Gastroesophageal sphincter (tissue), 4 donors: Measurements from ENCODE around the gene LRRC15. TPM values are rescaled to one million over a fixed set of nuclear protein-coding genes. Genes with fewer than 3 reads are reported as not detected.

Experiments
- ATAC-seq: fragments of 150-250 bp; one replicate; pipeline ENCODE4 v1.9.1; 2016; ENCODE audit warnings: mild to moderate bottlenecking, moderate library complexity
- H3K27ac ChIP-seq, 4 donors: fragments of 200-600 bp; sonication (generic) in 3 of 4; 1 replicate in 3 of 4; 2 replicates in 1 of 4; pipeline ENCODE4 v1.5.1; 2016 to 2019
- H3K27me3 ChIP-seq: fragments of 200-600 bp; sonication (generic); one replicate; pipeline ENCODE4 v1.5.1; 2019
- H3K36me3 ChIP-seq, 2 donors: fragments of 200-600 bp; sonication (generic); one replicate each; pipeline ENCODE4 v1.5.1; 2019; ENCODE audit warnings: control low read depth in 1 of 2
- H3K4me1 ChIP-seq, 3 donors: fragments of 200-600 bp; sonication (generic); 1 replicate in 2 of 3; 2 replicates in 1 of 3; pipeline ENCODE4 v1.5.1; 2016 to 2019; ENCODE audit warnings: control low read depth in 2 of 3
- H3K4me3 ChIP-seq, 2 donors: fragments of 200-600 bp; sonication (generic); one replicate each; pipeline ENCODE4 v1.5.1; 2019; ENCODE audit warnings: mild to moderate bottlenecking in 1 of 2, moderate library complexity in 1 of 2
- H3K9me3 ChIP-seq, 3 donors: fragments of 200-600 bp; sonication (generic); one replicate each; pipeline ENCODE4 v1.5.1; 2017 to 2019; ENCODE audit warnings: control low read depth in 2 of 3
- EP300 ChIP-seq: sonication (generic); formaldehyde crosslinking; IDR thresholded peaks from one replicate; pipeline ENCODE4 v1.6.1; 2017; ENCODE audit warnings: antibody characterized with exemption, mild to moderate bottlenecking
- POLR2A ChIP-seq, 2 donors: fragments of 450-650 bp; IDR thresholded peaks; one replicate each; pipeline ENCODE4 v1.6.1; 2017; ENCODE audit warnings: antibody characterized with exemption in 2 of 2, mild to moderate bottlenecking in 2 of 2, moderate library complexity in 1 of 2
- POLR2AphosphoS5 ChIP-seq: sonication (generic); formaldehyde crosslinking; IDR thresholded peaks from one replicate; pipeline ENCODE4 v1.6.1; 2017; ENCODE audit warnings: antibody characterized with exemption
- WGBS, 2 donors: methylation state at CpG; one replicate each; pipeline ENCODE4 v1.1.5; 2018; ENCODE audit warnings: low coverage in 1 of 2; 5-methylcytosine and 5-hydroxymethylcytosine counted together
- total RNA-seq, 4 donors: library from RNA; depleted of rRNA; stranded (reverse); fragments of >200 nt; gene quantifications; one replicate each; pipeline ENCODE4 v1.1.0, GENCODE V29; 2016
- TF ChIP-seq, protein P1 (sequence below), 4 experiments: fragments of 200-600 bp in 2 of 4; fragments of 450-650 bp in 2 of 4; sonication (generic) in 1 of 4; IDR thresholded peaks; one replicate each; pipeline ENCODE4 v1.5.1; 2017 to 2019; ENCODE audit warnings: antibody characterized with exemption in 4 of 4, mild to moderate bottlenecking in 2 of 4, moderate library complexity in 2 of 4

LRRC15 gene
- total RNA-seq, 4 donors from 2014 or later = 0.42 to 0.67 (median 0.49) TPM; not detected in 1

DNA sequence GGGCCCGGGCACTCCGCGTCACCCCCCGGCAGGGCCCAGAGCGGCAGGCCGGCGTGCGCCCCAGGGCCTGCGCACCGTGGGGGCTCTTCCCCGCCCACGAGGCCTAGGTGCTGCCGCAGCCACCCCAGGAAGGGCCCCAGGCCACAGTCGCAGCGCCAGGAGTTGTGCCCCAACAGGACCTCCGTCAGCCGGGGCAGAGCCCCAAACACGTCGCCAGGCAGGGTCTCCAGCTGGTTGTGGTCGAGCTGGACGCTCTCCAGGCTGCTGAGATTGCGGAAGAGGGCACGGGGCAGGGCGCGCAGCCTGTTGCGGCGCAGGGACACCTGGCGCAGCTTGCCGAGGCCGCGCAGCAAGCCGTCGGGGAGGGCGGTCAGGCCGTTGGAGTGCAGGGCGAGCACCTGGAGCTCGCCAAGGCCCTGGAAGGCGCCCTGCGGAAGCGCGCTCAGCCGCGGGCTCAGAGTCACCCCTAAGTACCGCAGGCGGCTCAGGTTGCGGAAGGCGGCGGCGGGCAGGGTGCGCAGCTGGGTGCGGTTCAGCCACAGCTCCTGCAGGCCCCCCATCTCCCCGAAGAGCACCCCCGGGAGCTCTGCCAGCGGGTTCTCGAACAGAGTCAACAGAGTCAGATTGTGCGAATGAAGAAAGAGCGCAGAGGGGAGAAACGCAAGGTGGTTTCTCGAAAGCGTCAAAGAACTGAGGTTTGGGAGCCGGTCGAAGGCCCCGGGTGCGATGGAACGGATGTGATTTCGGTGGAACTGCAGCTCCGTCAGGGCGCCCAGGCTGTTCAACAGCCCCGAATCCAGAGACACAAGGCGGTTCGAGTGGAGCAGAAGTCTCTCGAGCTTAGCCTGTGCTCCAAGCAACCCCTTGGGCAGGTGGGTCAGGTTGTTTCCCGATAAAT is 27.6 kb upstream of the LRRC15 start:
- Histone ChIP-seq H3K27ac (peak overlapping the region in 2 of 4 donors; percentile 31 to 35), H3K9me3 (no peaks in the 10 kb centered on the region), H3K36me3 (no peaks in the 10 kb centered on the region), H3K4me1 (peaks cover 0 to 26% (median 17%) of the 10 kb centered on the region in 3 donors), H3K4me3 (peak overlapping the region in 1 of 2 donors; percentile 38), H3K27me3 (peaks cover 52% of the 10 kb centered on the region)
- ATAC-seq = no peak
- WGBS, 2 donors = 21 to 26% methylated on average over 14 to 15 of the region's 73 CpGs
- TF ChIP-seq POLR2A (IDR thresholded peaks at IDR 0.05) (no peak), POLR2AphosphoS5 (no peak), EP300 (no peak)
- TF ChIP-seq, protein P1, sequence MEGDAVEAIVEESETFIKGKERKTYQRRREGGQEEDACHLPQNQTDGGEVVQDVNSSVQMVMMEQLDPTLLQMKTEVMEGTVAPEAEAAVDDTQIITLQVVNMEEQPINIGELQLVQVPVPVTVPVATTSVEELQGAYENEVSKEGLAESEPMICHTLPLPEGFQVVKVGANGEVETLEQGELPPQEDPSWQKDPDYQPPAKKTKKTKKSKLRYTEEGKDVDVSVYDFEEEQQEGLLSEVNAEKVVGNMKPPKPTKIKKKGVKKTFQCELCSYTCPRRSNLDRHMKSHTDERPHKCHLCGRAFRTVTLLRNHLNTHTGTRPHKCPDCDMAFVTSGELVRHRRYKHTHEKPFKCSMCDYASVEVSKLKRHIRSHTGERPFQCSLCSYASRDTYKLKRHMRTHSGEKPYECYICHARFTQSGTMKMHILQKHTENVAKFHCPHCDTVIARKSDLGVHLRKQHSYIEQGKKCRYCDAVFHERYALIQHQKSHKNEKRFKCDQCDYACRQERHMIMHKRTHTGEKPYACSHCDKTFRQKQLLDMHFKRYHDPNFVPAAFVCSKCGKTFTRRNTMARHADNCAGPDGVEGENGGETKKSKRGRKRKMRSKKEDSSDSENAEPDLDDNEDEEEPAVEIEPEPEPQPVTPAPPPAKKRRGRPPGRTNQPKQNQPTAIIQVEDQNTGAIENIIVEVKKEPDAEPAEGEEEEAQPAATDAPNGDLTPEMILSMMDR (IDR thresholded peaks at IDR 0.05) = no peak

DNA sequence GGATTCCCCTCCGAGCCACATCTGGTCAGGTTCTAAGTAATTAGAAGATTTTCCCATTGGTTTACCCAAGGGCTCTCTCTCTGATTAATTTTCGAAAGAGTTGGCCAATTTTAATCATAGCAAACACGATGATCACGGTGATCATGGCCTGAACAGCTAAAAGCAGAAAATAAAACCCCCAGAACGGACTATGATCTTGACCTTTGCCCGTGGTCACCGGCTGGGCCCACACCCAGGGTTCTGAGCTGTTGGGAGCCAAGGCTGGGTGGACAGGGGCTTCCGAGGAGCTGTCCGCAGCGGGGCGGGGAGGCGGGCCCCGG is 27.0 kb upstream of the LRRC15 start:
- no peaks in the 10 kb centered on the region for H3K36me3 ChIP-seq
- ATAC-seq = no peak
- TF ChIP-seq, protein P1 (IDR thresholded peaks at IDR 0.05) = no peak
- TF ChIP-seq EP300 = no peak
- no peak for TF ChIP-seq POLR2A (IDR thresholded peaks at IDR 0.05)
- no peak for TF ChIP-seq POLR2AphosphoS5
- H3K9me3 ChIP-seq = peaks cover 0 to 3% (median 0%) of the 10 kb centered on the region in 3 donors
- 19 to 21% methylated on average over 4 of the region's 13 CpGs for WGBS, 2 donors
- peak overlapping the region in 1 of 2 donors; percentile 38 for H3K4me3 ChIP-seq
- H3K4me1 ChIP-seq = peaks cover 0 to 26% (median 17%) of the 10 kb centered on the region in 3 donors
- H3K27me3 ChIP-seq = peaks cover 52% of the 10 kb centered on the region
- H3K27ac ChIP-seq = peak overlapping the region in 2 of 4 donors; percentile 31 to 35

DNA sequence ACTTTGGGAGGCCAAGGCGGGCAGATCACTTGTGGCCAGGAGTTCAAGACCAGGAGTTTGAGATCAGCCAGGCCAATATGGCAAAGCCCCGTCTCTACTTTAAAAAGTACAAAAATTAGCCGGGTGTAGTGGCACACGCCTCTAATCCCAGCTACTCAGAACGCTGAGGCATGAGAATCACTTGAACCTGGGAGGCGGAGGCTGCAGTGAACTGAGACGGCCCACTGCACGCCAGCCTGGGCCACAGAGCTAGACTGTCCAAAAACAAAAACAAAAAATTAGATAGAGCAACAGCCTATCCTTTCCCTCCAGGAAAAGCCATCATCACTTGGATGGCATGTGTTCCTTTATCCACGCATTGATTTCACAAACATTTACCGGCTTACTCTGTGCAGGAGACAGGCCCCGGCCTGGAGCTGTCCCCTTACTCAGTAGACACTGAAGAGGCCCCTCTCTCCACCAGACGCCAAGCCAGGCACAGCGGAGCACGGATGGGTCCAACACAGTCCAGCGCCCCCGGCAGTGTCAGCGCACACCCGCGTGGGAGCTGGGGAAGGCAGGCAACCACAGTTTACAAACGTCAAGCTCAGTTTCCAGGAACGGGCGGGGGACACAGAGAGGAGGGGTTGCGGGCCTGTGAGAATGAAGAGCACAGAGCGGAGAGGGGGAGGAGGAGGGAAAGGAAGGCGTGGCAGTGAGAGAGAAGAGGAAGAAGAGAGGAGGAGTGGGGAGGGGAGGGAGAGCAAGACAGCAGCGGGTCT is 26.4 kb upstream of the LRRC15 start:
- peaks cover 0 to 8% (median 0%) of the 10 kb centered on the region in 3 donors for H3K9me3 ChIP-seq
- WGBS, 2 donors = 13 to 50% methylated on average over 15 to 16 of the region's 26 CpGs
- H3K27ac ChIP-seq = peak overlapping the region in 2 of 4 donors; percentile 31 to 35
- peaks cover 0 to 26% (median 17%) of the 10 kb centered on the region in 3 donors for H3K4me1 ChIP-seq
- no peaks in the 10 kb centered on the region for H3K36me3 ChIP-seq
- ATAC-seq = peak; percentile 57
- TF ChIP-seq, protein P1 (IDR thresholded peaks at IDR 0.05) = no peak
- TF ChIP-seq EP300 (no peak), POLR2AphosphoS5 (no peak), POLR2A (IDR thresholded peaks at IDR 0.05) (no peak)
- H3K4me3 ChIP-seq = peak overlapping the region in 1 of 2 donors; percentile 38
- H3K27me3 ChIP-seq = peaks cover 52% of the 10 kb centered on the region

DNA sequence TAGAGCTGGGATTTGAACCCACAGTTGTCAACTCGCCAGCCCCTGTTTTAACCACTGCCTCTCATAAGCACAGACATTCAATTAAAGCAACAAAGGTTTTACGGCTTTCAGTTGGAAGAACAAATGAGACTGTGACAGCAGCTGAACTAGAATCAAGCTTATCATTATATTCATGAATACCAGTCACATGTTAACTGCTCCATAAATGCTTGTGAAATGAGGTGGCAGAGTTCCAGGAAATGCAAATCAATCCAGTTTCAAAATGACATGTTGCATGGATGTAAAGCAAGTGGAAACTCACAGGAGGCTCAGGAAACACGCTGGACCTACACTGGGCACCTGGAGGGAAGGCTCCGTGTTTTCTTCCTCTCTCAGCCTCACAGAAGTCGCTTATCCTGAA is 25.7 kb upstream of the LRRC15 start:
- Histone ChIP-seq H3K4me1 (peaks cover 0 to 26% (median 17%) of the 10 kb centered on the region in 3 donors), H3K27ac (no peak overlapping the region), H3K36me3 (no peaks in the 10 kb centered on the region), H3K9me3 (peaks cover 0 to 12% (median 0%) of the 10 kb centered on the region in 3 donors), H3K4me3 (no peak overlapping the region), H3K27me3 (peaks cover 52% of the 10 kb centered on the region)
- no peak for ATAC-seq
- WGBS, 2 donors = 52 to 96% methylated on average over 3 to 4 of the region's 5 CpGs
- TF ChIP-seq POLR2A (IDR thresholded peaks at IDR 0.05) = no peak

DNA sequence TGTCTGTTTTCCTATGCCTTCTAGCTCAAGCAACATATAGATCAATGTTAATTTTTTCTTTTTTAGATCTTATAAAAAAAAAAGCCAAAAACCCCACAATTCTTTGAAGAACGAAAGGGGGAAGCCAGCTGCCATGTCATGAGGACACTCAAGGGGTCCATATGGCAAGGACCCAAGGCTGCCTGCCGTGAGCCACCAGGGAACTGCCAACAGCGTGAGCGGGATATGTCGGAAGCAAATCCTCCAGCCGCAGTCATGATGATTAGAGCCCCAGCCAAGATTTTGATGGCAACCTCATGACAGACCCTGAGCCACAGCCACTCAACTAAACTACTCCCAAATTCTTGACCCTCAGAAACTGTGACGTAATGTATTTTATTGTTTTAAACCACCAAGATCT is 23.0 kb upstream of the LRRC15 start:
- ATAC-seq = no peak
- 71 to 100% methylated on average over 1 to 4 of the region's 7 CpGs for WGBS, 2 donors
- H3K9me3 ChIP-seq = peaks cover 0 to 12% (median 0%) of the 10 kb centered on the region in 3 donors

More for the DNA sequence above, 23.0 kb upstream of the LRRC15 start:
- TF ChIP-seq POLR2A (IDR thresholded peaks at IDR 0.05) = no peak
- TF ChIP-seq POLR2AphosphoS5 = no peak
- TF ChIP-seq EP300 = no peak
- TF ChIP-seq, protein P1 (IDR thresholded peaks at IDR 0.05) = no peak
- H3K36me3 ChIP-seq = no peaks in the 10 kb centered on the region
- H3K4me3 ChIP-seq = no peak overlapping the region
- peaks cover 0 to 16% (median 11%) of the 10 kb centered on the region in 3 donors for H3K4me1 ChIP-seq
- H3K27me3 ChIP-seq = peaks cover 33% of the 10 kb centered on the region
- no peak overlapping the region for H3K27ac ChIP-seq
